Heart left ventricle (tissue), 13 donors: ENCODE data around the gene CTAGE8.
"Not testable (repeated sequence)": the region's sequence is repeated elsewhere in the genome, so short reads cannot be mapped to it uniquely, and the experiment has no call there.

Source experiments
- CTCF ChIP-seq, 12 donors: fragments of 200-600 bp; sonication (generic) in 4 of 12; IDR thresholded peaks; one replicate each; pipeline versions ENCODE4 v1.5.0 to v1.8.0; 2018 to 2022; ENCODE audit warnings: antibody characterized with exemption in 12 of 12, mild to moderate bottlenecking in 5 of 12
- POLR2A ChIP-seq, 2 donors: fragments of 450-650 bp; IDR thresholded peaks; one replicate each; pipeline ENCODE4 v1.6.1; 2017; ENCODE audit warnings: antibody characterized with exemption in 2 of 2, mild to moderate bottlenecking in 2 of 2, moderate library complexity in 2 of 2
- donor health status: ischemic (EF 13 %, LVEDD 7.1; RV severe dilation, severe dysfunction).
- donor health status: DM: no; HTN: yes; CAD: no.
- donor health status: DM: no; HTN: no; CAD: no.
- donor health status: ischemic (EF 25% LVEDD 6.9; RV normal size, moderate dysfunction).
- donor health status: ischemic (EF 25% LVEDD 5.7; RV mildly dilated, moderate dysfunction).
- donor health status: ischemic (EF 35%, LVEDD 5.7; RV mildly dilated, moderate dysfunction).
- donor health status: nonischemic (EF 11% LVEDD 7.7; RV severe dilation, severe dysfunction).
- donor health status: DM: yes; HTN: yes; CAD: no.
- donor health status: PGD.
- donor health status: ischemic (EF 29% LVEDD 5.4; RV normal size, mild dysfunction).
- donor health status: nonischemic (EF 23%, LVEDD 6.1; RV moderate dilation, normal function).

DNA sequence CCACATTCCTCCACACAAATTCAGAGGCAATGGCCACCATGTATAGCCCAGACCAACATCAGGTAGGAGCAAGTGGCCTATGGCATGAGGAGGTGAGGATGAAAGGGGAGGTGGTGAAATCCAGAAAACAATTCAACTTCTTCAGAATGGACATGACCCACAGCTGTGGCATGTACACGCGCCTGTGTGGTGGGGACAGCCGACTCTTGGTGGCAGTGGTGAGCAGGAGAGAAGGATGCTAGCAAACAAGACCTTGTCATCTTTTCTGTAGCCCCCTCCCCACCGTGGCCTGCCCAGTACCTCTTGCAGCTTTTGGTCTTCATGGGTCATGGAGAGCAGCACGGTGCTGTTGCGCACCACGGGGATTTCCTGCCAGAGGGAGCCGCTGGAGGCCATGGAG is 12.9 kb upstream of the CTAGE8 start:
- TF ChIP-seq CTCF, POLR2A (IDR thresholded peaks at IDR 0.05): not testable (repeated sequence)
